HG02943 (cell line): Measurements from ENCODE around the gene FRMPD2.
"Not testable (repeated sequence)": the region's sequence is repeated elsewhere in the genome, so short reads cannot be mapped to it uniquely, and the experiment has no call there.

Source experiments
- ATAC-seq: cut with Tn5 transposase; IDR thresholded peaks from one replicate; pipeline ENCODE4 v1.9.1; 2021; ENCODE audit warnings: mild to moderate bottlenecking, low read depth, moderate library complexity; ENCODE audit not compliant: unreplicated experiment

Gene FRMPD2

DNA sequence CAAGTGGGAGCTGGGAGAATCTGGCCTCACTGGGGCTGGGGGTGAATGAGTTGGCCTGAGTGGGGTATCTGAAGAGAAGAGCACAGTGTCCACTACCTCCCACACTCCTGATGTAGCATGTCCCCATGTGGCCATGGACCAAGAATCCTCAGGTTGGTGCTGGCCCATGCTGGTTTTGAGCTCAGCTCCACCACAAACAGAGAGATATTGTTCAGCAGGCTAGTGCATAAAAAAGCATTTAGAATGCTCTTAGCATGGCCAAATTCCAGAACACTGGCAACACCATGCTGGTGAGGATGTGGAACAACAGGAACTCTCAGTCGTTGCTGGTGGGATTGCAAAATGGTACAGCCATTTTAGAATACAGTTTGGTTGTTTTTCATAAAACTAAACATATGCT is 61.4 kb downstream of the FRMPD2 start:
- ATAC-seq = no peak

DNA sequence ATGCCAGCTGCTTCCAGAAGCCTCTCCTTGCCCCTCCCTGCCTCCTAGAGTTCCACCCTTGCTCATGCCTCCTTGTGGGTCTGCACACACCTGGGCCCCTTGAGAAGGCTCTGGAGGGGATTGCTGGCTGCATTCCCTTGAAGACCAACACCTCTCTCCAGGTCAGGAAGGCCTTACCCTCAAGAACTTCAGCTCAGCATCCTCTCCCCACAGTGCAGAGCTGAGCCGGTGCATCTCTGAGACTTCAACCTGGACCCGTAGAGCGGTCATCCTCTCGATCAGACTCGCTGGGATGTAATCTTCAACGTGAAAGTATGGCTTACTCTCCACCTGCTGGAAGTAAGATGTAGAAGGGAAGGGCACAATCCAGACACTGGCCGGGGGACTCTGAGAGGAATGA is 62.7 kb downstream of the FRMPD2 start:
- ATAC-seq = no peak

DNA sequence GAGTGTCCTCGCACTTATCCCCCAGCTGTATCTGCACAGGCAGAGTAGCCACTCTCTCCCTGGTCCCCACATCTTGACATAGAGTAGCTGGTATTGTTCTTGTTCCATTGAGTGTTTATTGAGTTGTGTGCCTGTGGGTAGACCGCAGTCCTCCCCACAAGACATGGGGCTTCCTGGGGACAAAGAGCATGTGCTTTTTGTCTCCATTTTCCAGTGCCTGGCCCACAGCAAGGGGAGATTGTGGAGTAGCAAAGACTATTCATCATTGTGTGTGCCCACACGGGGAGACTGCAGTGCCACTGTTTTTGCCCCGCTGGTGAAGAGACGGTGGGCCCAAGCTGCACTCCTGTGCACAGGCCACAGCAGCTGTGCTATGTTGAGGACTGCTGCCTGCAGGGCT is 63.5 kb downstream of the FRMPD2 start:
- ATAC-seq = no peak

DNA sequence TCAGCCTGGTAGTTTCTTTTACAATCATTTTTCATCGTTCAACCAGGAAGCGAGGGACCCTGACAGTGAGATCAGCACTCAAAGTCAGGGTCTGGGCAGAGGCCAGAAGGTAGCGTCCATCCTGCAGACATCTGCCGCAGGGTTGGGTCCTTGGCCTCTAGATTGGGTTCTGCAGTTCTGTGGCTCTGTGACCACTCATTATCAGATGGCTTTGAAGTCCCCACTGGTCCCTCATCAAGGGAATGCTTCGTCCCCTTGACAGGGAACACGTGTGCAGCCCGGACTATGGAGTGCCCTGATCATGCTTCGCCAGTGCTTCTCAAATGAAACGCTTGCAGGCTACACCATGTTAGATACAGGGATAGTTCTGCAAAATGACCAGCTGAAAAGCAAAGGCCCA is 64.1 kb downstream of the FRMPD2 start:
- ATAC-seq = no peak

DNA sequence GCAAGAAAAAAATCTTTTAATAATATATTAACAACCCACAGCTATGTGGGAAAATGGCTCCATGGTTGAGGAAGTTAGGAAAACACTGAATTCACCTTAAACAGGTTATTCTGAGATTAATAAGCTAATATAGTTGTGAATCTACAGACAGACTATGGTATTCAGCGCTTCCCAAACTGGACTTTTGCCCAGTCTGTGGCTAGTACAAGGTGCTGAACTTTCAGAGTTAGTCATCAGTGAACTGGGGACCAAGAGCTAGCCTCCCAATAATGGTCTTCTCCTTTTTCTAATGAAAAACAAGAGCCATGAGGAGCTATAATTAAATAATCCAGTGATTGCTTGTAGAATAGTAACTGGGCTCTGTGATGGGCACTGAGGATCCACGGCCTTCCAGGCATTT is 65.3 kb downstream of the FRMPD2 start:
- no peak for ATAC-seq

DNA sequence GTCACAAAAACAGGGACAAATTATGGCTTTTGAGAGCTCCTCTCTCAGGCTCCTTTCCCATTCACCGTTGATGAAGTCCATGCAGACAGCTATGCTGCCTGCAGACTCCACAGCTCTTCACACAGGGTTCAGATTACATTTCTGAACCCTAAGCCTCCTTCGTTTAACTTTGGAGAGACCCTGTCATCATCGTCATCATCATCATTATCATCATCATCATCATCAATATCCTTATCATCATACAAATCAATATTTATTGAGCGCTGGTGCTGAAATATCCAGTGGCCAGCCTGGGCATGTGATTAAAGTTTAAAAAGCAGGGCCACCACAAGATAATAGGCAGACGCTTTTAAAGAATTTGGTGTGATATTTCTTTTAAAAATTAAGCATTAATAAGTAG is 66.6 kb downstream of the FRMPD2 start:
- ATAC-seq = no peak

DNA sequence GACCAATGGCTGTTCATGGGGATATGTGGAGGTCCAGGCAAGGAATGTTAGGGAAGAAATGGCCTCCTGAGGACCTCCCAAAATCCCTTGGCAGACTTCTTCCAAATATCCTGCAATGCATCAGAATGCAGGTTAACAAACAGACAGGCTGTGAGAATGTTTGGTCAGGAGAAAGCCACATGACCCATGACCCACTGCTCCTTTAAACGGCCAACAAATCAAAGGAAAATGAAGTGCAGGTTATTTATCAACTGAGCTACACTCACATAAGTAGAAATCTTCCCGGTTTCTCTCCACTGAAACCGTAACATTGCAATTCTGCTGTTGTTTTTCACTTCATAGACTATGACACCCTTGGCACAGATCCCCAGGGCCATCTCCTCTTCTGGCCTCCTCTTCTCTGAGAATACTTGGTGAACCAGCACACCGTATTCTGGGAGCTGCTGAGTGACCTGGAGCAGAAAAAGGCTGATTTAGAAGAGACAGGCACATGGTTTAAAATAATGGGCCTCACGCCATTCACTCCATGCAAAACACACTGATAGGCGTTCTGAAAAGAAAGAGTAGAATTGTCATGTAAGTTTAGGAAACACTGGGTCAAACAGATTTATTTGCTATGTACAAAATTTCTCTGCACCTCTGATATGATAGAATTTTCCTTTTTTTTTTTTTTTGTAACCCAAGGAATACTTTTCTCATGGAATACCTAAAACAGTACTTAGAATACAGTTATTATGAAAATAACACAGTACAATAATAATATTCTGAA is 67.8 kb downstream of the FRMPD2 start:
- ATAC-seq = no peak

DNA sequence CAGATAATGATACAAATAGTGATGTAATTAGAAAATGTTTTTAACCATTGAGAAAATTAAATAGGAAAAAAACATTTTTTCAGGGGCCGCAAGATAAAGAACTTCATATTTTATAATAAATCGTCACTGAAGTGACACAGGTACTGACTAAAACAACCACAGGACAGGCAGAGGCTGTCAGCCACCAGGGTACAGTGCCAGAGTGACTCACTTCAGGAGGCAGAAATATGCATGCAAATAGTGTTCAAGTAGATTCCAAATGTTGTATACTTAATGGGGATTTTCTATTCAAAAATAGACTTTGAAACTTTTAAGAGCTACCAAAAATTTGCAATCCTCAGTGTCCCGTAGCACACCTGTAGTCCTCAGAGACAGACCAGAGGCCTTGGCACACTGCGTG is 68.6 kb downstream of the FRMPD2 start:
- no peak for ATAC-seq

DNA sequence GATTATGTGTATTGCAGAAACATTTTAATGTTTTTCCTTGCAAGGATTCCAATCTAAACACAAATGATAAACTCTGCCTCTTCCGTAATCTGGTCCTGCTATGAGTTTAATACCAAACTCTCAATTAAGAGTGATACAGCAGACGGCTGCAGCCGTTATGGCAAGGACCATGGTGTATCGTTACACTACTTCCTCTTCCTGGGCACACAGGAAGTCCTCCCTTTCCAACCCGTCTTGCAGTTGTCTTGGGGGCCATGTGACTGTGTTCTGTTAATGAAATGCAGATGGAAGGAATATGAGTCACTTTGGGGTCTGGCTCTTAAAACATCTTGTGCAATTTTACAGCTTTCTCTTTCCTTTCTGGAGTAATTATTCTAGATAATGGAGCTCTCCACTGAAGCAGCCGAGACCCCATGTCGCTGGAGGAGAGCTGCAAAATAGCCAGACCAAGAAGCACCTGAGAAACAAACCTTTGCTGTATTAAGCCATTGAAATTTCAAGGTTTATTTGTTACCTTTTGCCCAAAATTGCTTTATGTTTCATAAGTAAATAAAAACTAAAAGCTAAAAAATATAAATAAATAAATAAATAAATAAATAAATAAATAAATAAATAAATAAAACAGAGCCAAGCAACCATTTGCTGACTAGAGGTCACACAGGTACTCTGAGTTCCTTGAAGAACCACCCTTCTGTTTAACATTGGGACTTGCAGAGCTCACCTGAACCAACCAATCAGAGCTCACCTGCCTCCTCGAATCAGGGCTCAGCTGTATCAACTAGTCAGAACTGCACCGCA is 74.7 kb downstream of the FRMPD2 start:
- ATAC-seq = no peak

DNA sequence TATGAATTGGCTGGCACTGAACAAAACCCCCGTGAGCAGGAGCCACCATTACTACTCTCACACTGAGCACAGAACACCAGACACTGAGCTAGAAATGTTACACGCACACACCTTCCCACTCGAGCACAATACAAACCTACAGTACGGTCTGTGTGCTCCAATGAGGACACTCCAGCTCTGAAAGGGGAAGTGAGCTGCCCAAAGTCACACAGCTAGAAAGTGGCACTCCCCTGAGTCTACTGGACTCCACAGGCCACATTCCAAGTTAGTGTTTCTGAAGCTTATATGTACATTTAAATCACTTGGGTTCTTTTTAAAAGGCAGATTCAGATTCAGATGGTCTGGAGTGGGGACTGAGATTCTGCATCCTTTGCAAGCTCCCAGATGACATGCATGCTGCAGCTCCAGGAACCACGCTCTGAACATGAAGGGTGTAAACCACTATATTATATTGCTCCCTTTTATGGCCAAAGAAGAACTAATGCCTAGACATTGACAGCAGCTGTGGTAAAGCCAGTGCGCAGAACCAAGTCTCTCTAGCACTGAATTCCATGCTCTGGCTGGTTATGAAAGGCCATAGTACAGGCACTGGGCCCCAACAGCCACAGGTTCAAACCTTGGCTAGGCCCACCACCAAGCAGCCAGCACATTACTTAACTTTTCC is 77.1 kb downstream of the FRMPD2 start:
- ATAC-seq = no peak

DNA sequence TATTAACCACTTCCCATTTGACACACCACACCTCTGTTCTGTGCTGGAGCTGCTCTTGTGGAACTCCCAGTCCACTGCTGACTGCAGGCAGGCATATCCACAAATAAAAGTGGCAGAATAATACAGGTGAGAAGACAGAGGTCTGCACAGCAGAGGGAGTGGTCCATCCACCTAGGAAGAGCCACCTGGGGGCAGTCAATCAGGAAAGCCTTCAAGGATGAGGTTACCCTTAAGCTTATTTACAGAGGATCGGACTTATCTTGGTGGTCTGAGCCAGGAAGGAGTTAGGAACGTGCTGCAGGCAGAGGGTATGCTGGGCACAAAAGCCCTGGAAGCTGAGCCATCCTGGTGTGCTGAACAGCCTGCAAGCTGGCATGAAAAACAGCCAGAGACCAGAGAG is 78.7 kb downstream of the FRMPD2 start:
- no peak for ATAC-seq

DNA sequence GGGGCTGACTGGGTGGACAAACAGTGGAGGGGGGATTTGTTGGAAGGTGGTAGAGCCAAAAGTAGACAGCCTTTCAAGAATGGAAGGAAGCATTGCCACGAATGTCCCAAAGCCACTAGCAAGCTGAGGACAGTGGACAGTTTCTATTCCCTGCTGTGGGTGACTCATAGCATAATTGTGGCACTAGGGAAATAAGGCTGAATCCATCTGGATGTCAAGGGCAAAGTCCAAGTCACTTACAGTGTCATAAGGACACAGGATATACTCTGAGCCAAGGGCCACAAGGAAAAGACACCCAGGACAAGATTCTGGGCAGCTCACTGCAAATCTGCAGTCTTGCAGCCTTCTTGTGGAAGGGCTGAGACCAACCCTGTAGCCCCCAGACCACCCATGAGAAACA is 79.7 kb downstream of the FRMPD2 start:
- ATAC-seq = no peak

DNA sequence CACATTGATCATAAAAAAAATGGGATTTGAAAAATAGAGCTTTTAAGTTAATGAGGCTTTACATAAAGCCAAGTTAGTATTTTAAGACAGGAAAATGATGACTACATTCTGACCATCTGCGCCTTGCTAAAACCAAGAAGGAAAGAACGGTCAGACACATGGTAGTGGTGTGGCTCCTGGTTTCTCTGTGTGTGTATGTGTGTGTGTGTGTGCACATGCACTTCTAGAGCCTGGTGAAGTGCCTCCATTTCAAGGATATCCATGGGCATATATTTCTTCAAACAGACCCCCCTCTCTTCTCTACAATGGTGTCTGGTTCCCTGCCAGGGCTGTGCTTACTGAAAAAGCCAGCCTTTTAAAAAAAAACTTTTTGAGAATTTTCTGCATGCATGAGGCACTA is 80.9 kb downstream of the FRMPD2 start:
- ATAC-seq = no peak

DNA sequence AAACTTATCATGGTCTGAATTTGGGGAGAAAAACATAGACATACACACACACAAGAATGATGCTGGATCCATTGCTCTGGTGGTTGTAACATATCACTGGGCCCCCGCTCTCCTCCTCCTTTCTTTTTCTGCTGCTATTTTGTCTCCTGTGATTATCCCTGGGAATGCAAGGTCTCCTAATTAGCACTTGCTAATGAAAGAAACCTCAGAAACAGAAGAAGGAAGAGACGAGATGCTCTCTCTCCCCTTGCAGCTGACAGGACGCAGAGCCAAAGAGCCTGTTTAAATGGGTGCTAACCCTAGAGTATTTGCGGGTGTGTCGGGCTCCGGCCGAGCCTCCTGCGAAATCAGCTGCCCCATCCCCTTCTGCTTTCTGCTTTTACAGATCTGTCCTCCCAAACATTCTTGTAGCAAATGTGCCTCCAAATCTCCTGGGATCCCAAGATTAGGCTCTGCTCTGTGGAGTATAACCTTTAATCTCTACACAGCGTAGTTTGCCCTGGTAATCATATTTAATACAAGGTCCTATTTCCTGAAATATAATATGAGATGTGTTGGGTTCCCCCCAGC is 81.5 kb downstream of the FRMPD2 start:
- no peak for ATAC-seq

DNA sequence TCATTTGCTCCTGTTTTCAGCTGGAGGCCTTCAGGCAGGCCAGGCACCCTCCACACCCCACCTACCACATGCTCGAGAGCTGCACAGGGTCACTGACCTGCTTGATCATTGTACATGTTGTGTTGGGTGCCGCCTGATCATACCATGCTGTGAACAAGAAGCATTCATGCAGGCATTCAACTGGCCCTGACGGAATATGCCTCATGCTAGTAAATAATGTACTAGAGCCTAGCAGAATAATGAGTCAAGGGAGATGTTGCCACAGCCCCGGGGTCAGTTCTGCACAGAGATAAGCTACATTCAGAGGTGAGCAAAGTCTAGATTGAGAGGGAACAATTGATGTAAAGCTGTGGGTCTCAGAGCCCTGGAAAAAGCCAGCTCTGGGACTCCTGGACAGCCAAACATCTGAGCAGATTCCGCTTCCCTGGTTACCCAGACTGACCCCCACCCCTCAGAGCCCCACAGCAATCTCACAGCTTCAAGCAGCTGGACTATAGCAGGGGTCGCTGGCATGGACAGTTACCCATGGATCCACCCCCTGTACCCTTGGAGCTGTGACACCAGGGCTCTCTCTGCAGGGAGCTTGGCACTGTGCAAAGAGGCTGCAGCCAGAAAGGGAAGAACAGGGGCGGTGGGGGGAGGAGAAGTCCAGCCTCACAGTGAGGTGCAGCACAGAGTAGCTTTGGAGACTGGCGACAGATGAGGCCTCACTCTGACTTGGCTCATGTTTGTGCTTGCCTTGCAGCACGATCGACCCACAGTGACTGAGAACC is 86.6 kb downstream of the FRMPD2 start:
- no peak for ATAC-seq

DNA sequence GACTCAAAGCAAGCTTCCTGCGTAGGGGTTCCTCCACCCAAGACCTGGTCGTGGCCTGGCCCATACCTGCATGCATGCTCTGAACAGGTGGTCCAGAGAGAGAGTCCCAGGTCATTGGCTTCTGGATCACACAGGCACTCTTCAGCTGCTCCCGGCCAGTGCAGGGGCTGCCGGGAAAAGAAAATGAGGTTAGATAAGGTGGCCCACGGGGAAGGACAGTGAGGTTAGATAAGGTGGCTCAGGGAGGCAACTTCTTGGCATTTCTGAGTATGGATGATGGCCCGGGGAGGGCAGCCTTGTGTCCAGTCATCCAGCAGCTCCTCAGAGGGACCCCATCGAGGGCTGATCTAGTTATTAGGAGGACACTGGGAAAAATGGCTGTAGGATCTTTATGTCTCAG is 87.4 kb downstream of the FRMPD2 start:
- ATAC-seq = no peak

DNA sequence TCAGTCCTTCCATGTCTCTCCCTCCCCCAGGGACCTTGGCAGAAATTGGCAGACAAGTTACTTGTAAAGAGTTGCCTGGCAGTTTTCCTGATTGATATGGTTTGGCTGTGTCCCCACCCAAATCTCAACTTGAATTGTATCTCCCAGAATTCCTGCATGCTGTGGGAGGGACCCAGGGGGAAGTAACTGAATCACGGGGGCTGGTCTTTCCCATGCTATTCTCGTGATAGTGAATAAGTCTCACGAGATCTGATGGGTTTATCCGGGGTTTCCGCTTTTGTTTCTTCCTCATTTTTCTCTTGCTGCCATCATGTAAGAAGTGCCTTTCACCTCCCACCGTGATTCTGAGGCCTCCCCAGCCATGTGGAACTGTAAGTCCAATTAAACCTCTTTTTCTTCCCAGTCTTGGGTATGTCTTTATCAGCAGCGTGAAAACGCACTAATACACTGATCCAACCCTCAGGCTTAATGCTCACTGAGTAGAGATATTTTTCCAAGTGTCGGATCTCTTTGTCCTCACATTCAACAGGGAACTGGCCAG is 88.2 kb downstream of the FRMPD2 start:
- not testable (repeated sequence) for ATAC-seq

DNA sequence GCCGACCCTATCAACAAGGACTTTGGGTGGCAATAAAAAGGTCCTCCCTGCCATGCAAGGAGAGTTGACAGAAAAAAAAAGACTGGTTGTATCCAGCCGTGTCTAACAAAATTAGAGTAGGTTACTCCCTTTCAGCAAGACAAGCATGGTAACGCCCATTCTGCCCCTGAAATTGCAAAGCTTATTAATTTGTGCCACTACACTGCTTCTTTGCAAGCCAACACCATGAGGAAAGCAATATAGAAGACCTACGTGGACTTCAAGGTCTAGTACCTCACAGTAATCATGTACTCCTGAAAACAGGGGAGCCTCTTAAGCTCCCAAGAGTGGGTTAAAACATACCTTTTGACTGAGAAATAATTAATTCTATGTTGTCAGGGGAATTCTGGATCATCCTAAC is 90.3 kb downstream of the FRMPD2 start:
- ATAC-seq = no peak

DNA sequence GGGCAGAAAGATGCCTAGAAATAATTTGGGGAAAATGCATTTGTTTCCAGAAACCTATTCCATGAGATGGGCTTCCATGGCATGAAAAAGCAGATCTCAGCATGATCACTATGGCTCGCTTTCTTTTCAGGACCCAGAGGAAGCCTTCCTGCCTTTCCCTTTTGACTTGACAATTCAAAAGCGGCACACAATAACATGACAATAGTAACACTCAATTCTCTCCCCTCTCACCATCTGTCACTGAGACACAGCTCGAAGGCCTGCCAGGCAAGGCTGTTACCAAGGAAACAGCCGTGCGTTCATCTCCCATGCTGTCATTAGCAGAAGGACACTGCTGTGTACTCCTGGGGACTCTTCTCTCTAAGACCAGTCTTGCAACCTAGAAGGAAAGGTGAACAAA is 101.8 kb downstream of the FRMPD2 start:
- not testable (repeated sequence) for ATAC-seq

DNA sequence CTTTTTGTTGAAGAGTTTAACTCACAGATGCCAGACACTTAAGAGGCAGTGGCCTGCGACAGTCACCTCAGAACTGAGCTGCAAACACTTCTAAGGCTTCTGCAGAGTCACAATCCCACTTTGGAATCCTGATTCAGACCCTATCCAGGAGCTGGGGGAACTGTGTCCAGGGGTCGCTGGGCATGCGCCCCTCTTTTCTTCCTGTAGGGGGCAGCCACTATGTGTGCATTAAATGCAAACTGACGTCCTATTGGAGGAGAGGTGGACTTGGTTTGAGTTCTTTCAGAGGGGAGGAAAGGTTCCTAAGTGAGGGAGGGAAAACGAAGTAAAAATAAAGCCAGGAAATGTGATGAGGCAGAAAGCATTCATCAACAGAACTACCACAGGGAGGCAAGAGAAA is 113.8 kb downstream of the FRMPD2 start:
- ATAC-seq = not testable (repeated sequence)
